Right cardiac atrium (tissue), 5 donors: ENCODE measurements around the gene RAB18. TPM values are rescaled to one million over a fixed set of nuclear protein-coding genes. Genes with fewer than 3 reads are reported as not detected.

ENCODE experiments used
- polyA plus RNA-seq: library from polyadenylated mRNA; stranded (reverse); fragments of 200-250 nt; gene quantifications from one replicate; pipeline ENCODE4 v1.2.3, GENCODE V29; 2013
- total RNA-seq, 4 donors: library from RNA; stranded (reverse); fragmentation: NEBNext Ultra II Directional; extraction: Animal tissue kit (Norgen Biotek cat#: 25700); gene quantifications; one replicate each; pipeline ENCODE4 v1.2.1, GENCODE V29; 2021
- donor health status: healthy with polysubstance abuse.
- donor health status: DM: no; HTN: yes; CAD: no.
- donor health status: DM: no; HTN: no; CAD: no.
- donor health status: DM: no; HTN: yes; CAD: no; lungs with severe emphysema.
- donor health status: DM: yes; HTN: yes; CAD: no.

RAB18 gene
- total and polyA plus RNA-seq, 5 donors = 41.1 to 125 (median 116) TPM

Other genes with a start within 250 kb of the RAB18 start
- gene MKX, start 241.5 kb downstream of the RAB18 start, total RNA-seq = under 1 TPM; 0.15 to 0.47 (median 0.26) TPM
- gene MKX, start 241.5 kb downstream of the RAB18 start, polyA plus RNA-seq = 0.18 TPM